RWPE1 (cell line): Measurements from ENCODE around the gene NDUFA6.

Source experiments
- CTCF ChIA-PET: fragments of 350-600 bp; sonication (Branson Sonifier 250); formaldehyde crosslinking; extraction: SDS; loops from one replicate; lab custom pipeline; 2021; lab: Yijun Ruan, JAX
- POLR2A ChIA-PET: fragments of 400-600 bp; formaldehyde crosslinking; extraction: SDS; loops from one replicate; lab custom pipeline; 2020; ENCODE audit warnings: antibody characterized with exemption; ENCODE audit not compliant: low non-redundant PET; lab: Yijun Ruan, JAX
- DNase-seq: peaks from one replicate; pipeline ENCODE4 v3.0.0; 2012; ENCODE audit warnings: low spot score
- H3K27ac ChIP-seq: fragments of 450-650 bp; 2 replicates; pipeline ENCODE4 v1.5.1; 2017
- TF ChIP-seq, protein P1 (sequence below): fragments of 450-650 bp; conservative IDR thresholded peaks from 2 replicates; pipeline ENCODE4 v1.5.1; 2017; ENCODE audit warnings: low read depth, mild to moderate bottlenecking

Gene NDUFA6

DNA sequence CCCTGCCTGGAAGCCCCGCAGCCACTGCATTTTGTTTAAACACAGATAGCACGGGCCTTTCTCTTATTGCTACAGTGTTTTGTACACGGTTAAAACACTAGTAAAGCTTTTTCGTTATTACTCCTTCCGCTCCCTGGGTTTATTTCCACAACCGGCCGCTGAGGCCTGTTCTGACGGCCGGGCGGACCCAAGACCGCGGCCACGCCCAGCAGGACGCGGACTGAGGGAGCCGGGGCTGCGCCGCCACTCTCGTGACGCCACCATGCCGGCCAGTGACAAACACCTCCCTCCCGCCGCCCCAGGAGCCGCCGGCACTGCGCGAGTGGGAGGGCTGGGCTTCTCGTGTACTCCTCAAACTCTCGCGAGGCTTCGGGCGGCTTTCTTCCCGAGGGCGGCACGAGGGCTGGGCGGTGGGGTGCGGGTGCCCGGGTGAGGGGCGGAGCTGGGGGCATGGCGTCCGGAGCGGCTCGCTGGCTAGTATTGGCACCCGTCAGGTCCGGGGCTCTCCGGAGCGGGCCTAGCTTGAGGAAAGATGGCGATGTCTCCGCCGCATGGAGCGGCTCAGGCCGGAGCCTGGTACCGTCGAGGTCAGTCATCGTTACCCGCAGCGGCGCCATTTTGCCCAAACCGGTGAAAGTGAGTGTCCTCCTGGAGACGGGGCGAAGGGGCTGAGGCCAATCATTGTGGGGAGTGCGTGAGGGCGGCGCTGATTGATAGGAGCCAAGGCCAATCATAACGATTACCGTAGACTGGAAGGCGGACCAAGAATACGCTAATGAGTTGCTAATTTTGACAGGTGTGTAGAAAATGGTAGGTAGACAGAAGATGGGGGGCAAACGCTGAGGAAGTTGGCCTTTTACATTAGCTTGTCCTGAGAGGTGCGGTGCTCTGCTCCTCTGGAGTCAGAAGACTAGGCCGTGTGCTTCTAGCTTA lies 11.0 kb downstream of the NDUFA6 start, which contains the start of gene SMDT1:
SMDT1 (plus strand) TSS at position 382 of the 933 bp plus-strand sequence; CDS start at position 451, 69 bp downstream.
- TF ChIP-seq, protein P1, sequence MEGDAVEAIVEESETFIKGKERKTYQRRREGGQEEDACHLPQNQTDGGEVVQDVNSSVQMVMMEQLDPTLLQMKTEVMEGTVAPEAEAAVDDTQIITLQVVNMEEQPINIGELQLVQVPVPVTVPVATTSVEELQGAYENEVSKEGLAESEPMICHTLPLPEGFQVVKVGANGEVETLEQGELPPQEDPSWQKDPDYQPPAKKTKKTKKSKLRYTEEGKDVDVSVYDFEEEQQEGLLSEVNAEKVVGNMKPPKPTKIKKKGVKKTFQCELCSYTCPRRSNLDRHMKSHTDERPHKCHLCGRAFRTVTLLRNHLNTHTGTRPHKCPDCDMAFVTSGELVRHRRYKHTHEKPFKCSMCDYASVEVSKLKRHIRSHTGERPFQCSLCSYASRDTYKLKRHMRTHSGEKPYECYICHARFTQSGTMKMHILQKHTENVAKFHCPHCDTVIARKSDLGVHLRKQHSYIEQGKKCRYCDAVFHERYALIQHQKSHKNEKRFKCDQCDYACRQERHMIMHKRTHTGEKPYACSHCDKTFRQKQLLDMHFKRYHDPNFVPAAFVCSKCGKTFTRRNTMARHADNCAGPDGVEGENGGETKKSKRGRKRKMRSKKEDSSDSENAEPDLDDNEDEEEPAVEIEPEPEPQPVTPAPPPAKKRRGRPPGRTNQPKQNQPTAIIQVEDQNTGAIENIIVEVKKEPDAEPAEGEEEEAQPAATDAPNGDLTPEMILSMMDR: no peak
- POLR2A ChIA-PET: no interaction called here
- peak; percentile 100 for DNase-seq
- H3K27ac ChIP-seq: peak within 1 kb of the TSS; percentile 90
- CTCF ChIA-PET: interaction anchor here (0.6 to 1.0 kb wide), 4 partner anchors 11 to 208 kb away, joined by 3 to 4 read pairs (median 3); partner anchors contain the start of gene NDUFA6

DNA sequence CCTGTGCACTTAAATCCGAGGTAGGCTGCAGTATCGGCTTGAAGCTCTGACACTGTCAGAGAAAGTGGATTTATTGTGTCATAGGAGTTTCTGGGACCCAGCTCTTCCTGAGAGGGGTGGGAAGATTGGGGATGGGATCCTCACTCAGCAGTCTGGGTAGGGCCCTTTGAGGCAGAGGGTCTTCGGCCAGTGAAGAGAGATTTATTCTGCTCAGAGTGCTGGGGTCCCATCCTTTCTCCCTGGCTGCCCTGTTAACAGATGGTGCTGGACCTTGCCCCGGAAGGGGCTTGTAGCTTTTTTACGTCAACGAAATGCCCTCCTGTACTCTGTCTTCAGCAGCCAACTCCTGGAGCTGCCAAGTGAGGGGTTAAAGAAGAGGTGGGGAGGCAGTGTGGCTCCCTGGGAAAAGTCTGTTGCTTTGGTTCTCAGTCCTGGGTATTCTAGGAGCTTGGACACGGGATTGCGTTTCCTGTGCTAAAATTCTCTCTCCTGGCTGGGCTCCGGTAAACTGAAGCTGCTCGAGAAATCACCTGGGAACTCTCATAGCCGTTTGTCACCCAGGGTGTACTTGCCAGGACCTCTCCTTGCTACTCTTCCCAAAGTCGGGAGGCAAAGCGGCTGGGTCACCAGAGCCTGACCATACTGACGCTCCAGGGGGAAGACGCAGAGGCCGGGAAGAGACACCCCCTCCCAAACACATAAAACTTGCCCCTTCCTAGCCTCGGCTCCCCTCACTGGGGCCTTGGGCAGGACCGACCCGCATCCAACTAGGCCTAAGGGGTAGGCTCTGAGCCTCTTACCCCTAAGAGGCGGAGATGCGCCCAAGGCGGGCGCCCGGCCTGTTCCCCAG lies 11.9 kb downstream of the NDUFA6 start:
- H3K27ac ChIP-seq: peak overlapping the region; percentile 90
- ChIA-PET POLR2A (no interaction called here), CTCF (interaction anchor here (0.7 to 0.9 kb wide), 2 partner anchors 11 to 207 kb away, joined by 3 read pairs; partner anchors contain the start of gene NDUFA6)
- no peak for DNase-seq
- TF ChIP-seq, protein P1: no peak

DNA sequence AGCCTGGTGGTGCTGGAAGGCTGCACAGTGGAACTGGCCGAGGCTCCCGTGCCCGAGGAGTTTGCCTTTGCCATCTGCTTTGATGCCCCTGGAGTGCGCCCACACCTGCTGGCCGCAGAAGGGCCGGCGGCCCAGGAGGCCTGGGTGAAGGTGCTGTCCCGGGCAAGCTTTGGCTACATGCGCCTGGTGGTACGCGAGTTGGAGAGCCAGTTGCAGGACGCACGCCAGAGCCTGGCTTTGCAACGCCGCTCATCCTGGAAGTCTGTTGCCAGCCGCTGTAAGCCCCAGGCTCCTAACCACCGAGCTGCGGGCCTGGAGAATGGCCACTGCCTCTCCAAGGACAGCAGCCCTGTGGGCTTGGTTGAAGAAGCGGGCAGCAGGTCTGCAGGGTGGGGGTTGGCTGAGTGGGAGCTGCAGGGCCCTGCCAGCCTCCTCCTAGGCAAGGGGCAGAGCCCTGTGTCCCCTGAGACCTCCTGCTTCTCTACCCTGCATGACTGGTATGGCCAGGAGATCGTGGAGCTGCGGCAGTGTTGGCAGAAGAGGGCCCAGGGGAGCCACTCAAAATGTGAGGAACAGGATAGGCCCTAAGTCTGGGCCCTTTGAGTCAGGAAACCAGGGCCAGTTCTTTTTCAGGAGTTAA lies 13.0 kb downstream of the NDUFA6 start:
- ChIA-PET CTCF (no interaction called here), POLR2A (no interaction called here)
- H3K27ac ChIP-seq: peak overlapping the region; percentile 90
- TF ChIP-seq, protein P1: no peak
- no peak for DNase-seq

DNA sequence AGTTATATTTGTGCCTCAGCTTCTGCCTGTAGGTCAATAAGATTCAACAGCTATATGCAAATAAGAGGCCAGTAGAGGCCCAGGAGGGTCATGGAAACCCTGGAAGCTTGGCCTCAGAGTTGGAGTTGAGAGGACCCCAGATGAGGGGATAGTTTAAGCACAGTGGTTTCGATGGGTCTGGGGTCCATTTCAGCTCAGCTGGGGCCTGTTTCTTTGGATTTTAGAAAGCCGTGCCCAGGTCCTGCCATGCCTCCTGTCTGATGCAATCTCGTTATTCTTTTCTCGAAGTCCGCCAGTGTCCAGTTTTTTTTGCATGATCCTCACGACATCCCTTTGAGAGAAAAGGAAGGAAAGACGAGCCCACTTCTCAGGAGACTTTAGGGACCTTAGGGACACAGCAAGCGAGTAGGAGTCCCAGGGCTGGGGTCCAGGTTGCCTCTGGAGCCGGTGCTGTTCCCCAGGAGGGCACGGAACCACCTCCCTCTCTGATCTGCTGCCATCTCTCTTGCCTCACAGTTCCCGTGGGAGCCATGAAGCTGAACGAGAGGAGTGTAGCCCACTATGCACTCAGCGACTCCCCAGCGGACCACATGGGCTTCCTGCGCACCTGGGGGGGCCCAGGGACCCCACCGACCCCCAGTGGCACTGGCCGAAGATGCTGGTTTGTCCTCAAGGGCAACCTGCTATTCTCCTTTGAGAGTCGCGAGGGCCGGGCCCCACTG lies 13.6 kb downstream of the NDUFA6 start:
- TF ChIP-seq, protein P1: no peak
- ChIA-PET CTCF (no interaction called here), POLR2A (no interaction called here)
- peak overlapping the region; percentile 90; the same call in 1 of the 2 replicates for H3K27ac ChIP-seq
- no peak for DNase-seq

DNA sequence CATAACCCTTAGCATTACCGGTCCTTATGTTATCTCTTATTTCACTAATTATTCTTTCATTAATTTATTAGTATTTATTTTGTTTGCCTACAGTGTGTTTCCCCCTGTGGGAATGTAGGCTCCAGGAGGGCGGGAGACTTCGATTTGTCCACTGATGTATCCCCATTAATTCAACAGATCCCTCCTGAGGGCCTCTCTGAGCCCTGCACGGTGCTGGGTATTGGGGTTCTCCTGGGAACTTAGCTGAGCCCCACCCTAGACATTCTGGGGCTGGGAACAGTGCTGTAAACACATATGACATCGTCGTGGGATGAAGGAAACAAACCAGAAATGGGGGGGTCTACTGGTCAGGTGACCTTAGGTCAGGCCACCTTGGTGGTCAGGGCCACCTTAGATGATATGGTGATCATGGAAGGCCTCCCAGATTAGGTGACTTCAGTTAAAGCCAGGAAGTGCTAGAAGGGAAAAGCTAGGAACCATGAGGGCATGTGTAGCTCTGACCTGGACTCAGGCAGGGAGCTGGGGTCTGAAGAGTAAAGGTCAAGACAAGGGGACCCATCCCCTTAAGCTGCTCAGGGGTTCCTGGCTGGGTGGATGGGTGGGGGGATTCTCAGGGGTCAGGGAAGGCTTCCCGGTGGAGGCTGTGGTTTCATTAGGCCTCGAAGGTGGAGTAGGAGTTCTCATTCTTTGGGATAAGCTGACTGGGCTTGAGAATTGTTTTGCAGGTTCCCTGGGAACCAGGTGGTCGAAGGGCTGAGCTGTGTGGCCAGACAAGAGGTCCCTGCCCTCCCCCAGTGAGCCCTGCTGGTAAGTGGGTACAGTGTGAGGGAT lies 15.5 kb downstream of the NDUFA6 start:
- ChIA-PET CTCF (no interaction called here), POLR2A (no interaction called here)
- TF ChIP-seq, protein P1: no peak
- peak overlapping the region; percentile 55 for H3K27ac ChIP-seq
- DNase-seq: no peak
